Tibial nerve (tissue), 4 donors: ENCODE data around the gene EPHB3. TPM values are rescaled to one million over a fixed set of nuclear protein-coding genes. Genes with fewer than 3 reads are reported as not detected.

Experiments used
- DNase-seq, 2 donors: peaks; one replicate each; pipeline ENCODE4 v3.0.0-alpha.2; 2019; ENCODE audit warnings: low spot score in 2 of 2
- H3K27ac ChIP-seq, 4 donors: fragments of 200-600 bp; sonication (generic) in 3 of 4; one replicate each; pipeline ENCODE4 v1.5.1; 2017 to 2019; ENCODE audit warnings: mild to moderate bottlenecking in 1 of 4
- H3K27me3 ChIP-seq, 2 donors: fragments of 200-600 bp; sonication (generic) in 1 of 2; one replicate each; pipeline versions ENCODE4 v1.5.1 to v1.6.0; 2017 to 2019
- H3K36me3 ChIP-seq, 3 donors: fragments of 200-600 bp; sonication (generic); one replicate each; pipeline ENCODE4 v1.5.1; 2018 to 2019
- H3K4me1 ChIP-seq, 4 donors: fragments of 200-600 bp; sonication (generic) in 3 of 4; one replicate each; pipeline ENCODE4 v1.5.1; 2017 to 2019
- H3K4me3 ChIP-seq, 4 donors: fragments of 200-600 bp; sonication (generic) in 3 of 4; one replicate each; pipeline ENCODE4 v1.5.1; 2017 to 2019; ENCODE audit warnings: mild to moderate bottlenecking in 1 of 4, moderate library complexity in 1 of 4
- H3K9me3 ChIP-seq, 4 donors: fragments of 200-600 bp; sonication (generic) in 3 of 4; one replicate each; pipeline ENCODE4 v1.5.1; 2017 to 2019
- EP300 ChIP-seq, 2 donors: sonication (generic); formaldehyde crosslinking; IDR thresholded peaks; one replicate each; pipeline ENCODE4 v1.6.1; 2017; ENCODE audit warnings: antibody characterized with exemption in 2 of 2, mild to moderate bottlenecking in 1 of 2
- POLR2A ChIP-seq, 2 donors: fragments of 450-650 bp; IDR thresholded peaks; one replicate each; pipeline ENCODE4 v1.6.1; 2017; ENCODE audit warnings: antibody characterized with exemption in 2 of 2, mild to moderate bottlenecking in 2 of 2, moderate library complexity in 2 of 2
- WGBS, 2 donors: methylation state at CpG; one replicate each; pipeline ENCODE4 v1.1.5; 2018; 5-methylcytosine and 5-hydroxymethylcytosine counted together
- total RNA-seq, 4 donors: library from RNA; depleted of rRNA; stranded (reverse); fragments of >200 nt; gene quantifications; one replicate each; pipeline ENCODE4 v1.1.0, GENCODE V29; 2016
- TF ChIP-seq, protein P1 (sequence below), 5 experiments: fragments of 200-600 bp in 3 of 5; fragments of 450-650 bp in 2 of 5; sonication (generic) in 3 of 5; IDR thresholded peaks; one replicate each; pipeline ENCODE4 v1.5.1; 2016 to 2019; ENCODE audit warnings: antibody characterized with exemption in 5 of 5, mild to moderate bottlenecking in 3 of 5, moderate library complexity in 2 of 5

EPHB3 gene
- total RNA-seq, 4 donors from 2014 or later = 4.8 to 13.8 (median 5.9) TPM

DNA sequence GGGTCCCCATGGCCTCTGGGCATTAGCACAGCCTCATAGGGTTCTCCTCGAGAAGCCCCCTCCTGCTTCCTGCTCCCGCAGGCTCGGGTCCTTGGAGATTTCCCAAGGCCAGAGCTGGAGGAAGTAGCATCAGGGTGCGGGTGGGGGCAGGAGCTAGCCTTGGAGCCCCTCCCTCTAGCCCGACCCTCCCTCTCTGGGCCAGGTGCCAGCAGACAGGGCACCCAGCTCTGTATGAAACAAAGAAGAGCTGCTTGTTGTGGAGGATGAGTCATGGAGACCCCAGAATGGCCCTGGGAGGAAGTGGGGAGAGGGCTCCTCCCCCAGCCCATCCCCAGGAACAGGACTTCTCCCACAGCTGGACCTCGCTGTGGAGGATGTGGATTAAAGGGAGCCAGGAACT, 29.2 kb downstream of the EPHB3 start:
- Histone ChIP-seq H3K27ac (peak overlapping the region in 1 of 4 donors; percentile 48), H3K4me1 (peaks cover 0 to 72% (median 33%) of the 10 kb centered on the region in 4 donors), H3K4me3 (no peak overlapping the region), H3K36me3 (no peaks in the 10 kb centered on the region), H3K9me3 (no peaks in the 10 kb centered on the region), H3K27me3 (no peaks in the 10 kb centered on the region)
- no peak for TF ChIP-seq EP300 (IDR thresholded peaks at IDR 0.05)
- TF ChIP-seq, protein P1, sequence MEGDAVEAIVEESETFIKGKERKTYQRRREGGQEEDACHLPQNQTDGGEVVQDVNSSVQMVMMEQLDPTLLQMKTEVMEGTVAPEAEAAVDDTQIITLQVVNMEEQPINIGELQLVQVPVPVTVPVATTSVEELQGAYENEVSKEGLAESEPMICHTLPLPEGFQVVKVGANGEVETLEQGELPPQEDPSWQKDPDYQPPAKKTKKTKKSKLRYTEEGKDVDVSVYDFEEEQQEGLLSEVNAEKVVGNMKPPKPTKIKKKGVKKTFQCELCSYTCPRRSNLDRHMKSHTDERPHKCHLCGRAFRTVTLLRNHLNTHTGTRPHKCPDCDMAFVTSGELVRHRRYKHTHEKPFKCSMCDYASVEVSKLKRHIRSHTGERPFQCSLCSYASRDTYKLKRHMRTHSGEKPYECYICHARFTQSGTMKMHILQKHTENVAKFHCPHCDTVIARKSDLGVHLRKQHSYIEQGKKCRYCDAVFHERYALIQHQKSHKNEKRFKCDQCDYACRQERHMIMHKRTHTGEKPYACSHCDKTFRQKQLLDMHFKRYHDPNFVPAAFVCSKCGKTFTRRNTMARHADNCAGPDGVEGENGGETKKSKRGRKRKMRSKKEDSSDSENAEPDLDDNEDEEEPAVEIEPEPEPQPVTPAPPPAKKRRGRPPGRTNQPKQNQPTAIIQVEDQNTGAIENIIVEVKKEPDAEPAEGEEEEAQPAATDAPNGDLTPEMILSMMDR (IDR thresholded peaks at IDR 0.05) = no peak
- no peak for TF ChIP-seq POLR2A (IDR thresholded peaks at IDR 0.05)
- 20 to 25% methylated on average over 6 of the region's 6 CpGs for WGBS, 2 donors
- DNase-seq = no peak

DNA sequence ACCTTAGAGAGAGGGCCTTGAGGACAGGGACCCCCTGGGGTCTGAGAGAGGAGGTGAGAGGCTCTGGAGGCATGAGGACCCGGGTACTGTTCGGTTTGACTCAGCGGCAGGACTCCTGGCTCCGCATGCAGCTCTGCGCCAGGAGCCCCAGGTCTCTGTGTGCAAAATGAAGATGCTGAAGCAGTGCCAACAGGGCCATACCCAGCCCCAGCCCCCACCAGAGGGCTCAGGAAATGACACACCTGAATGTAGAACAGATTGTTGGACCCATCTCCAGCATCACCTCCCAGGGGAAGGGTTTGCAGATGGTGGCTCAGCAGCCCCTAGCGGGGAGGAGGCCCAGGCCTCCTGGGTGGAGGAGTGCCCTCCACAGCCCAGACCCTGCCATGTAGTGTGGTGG, 30.2 kb downstream of the EPHB3 start:
- Histone ChIP-seq H3K4me1 (peaks cover 0 to 78% (median 38%) of the 10 kb centered on the region in 4 donors), H3K4me3 (no peak overlapping the region), H3K27ac (peak overlapping the region in 2 of 4 donors; percentile 79 to 82), H3K9me3 (no peaks in the 10 kb centered on the region), H3K27me3 (no peaks in the 10 kb centered on the region), H3K36me3 (no peaks in the 10 kb centered on the region)
- TF ChIP-seq EP300 (IDR thresholded peaks at IDR 0.05) (no peak), POLR2A (IDR thresholded peaks at IDR 0.05) (no peak)
- TF ChIP-seq, protein P1 (IDR thresholded peaks at IDR 0.05) = no peak
- DNase-seq = no peak
- WGBS, 2 donors = 93% methylated on average over 5 of the region's 6 CpGs; no CpG with 5 or more reads in 1 of the 2 donors

DNA sequence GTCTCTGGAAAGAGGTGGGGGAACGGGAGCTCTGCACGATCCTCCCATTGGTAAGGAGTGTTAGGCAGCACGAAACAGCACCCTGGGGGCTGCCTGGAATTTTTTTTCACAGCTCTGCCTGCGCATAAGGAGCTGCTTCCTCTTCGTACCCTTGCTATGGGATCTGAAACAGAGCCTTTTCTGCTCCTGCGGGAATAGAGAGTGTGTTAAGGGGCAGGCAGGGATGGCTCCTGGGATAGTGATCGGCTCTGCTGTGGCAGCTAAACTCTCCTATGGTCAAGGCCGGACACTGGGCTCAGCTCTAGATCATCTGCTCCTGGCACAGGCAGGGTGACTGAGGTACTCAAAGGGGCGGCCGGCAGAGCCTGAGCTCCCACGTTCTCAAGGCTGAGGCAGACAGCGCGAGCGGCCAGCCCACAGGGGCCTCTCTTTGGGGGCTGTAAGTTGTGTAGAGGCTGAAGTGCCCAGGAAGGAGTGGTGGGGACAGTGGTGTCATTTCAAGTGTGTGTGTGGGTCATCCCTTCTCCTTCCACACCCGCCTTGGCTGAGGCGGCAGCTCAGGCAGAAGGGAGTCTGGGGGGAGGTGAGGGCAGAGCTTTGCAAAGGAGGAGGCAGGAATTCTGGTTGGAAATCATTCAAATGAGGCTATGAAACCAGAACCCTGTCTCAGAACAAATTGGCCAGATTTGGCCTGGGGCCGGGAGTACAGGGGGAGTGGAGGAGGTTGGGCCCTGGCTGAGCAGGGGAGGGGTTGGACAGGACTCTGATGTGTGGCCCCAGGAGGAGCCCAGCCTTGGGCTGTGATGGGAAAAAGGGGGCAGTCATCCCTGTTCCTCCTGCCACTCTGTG, 31.0 kb downstream of the EPHB3 start:
- peaks cover 0 to 79% (median 45%) of the 10 kb centered on the region in 4 donors for H3K4me1 ChIP-seq
- no peaks in the 10 kb centered on the region for H3K36me3 ChIP-seq
- WGBS, 2 donors = 35 to 38% methylated on average over 16 to 17 of the region's 17 CpGs
- H3K9me3 ChIP-seq = no peaks in the 10 kb centered on the region
- DNase-seq = no peak
- H3K27me3 ChIP-seq = no peaks in the 10 kb centered on the region
- peak overlapping the region in 3 of 4 donors; percentile 50 to 82 (median 79) for H3K27ac ChIP-seq
- TF ChIP-seq POLR2A (IDR thresholded peaks at IDR 0.05) = no peak
- TF ChIP-seq, protein P1 (IDR thresholded peaks at IDR 0.05) = no peak
- TF ChIP-seq EP300 (IDR thresholded peaks at IDR 0.05) = no peak
- no peak overlapping the region for H3K4me3 ChIP-seq

DNA sequence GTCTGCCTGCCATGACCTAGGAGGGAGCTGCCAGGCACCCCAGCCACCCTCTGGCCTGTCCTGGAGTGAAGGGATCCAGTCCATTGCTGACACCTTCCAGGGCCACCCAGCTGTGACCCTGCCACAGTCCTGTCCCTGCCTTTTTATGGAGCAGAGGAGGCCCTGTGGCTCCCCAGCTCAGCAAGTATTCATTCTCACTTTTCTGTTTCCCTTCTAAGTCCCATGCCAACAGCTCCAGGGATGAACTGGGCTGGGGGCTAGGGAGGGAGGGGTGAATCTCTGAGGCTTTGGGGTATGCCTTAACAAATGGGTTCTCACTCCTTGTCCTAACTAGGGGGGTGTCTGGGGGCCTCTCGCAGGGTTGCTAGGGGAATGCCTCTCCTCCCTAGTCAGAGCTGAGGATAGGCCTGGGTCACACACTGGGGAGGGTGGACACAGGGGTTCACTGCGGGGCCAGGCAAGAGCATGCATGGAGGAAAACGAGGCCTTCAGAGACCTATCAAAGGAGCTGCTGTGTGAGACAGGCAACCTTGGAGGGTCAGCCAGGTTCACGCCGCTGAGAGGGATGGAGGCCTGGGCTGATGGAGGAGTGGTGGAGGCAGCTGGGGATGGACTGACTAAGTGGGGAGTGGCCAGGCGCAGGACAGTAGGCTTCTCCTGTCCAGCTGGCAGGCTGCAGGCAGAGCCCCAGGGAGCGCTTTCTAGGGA, 31.8 kb downstream of the EPHB3 start:
- 31 to 38% methylated on average over 6 to 7 of the region's 7 CpGs for WGBS, 2 donors
- Histone ChIP-seq H3K9me3 (no peaks in the 10 kb centered on the region), H3K27me3 (no peaks in the 10 kb centered on the region), H3K4me1 (peaks cover 0 to 79% (median 52%) of the 10 kb centered on the region in 4 donors), H3K4me3 (no peak overlapping the region), H3K36me3 (no peaks in the 10 kb centered on the region), H3K27ac (peak overlapping the region in 3 of 4 donors; percentile 50 to 82 (median 79))
- DNase-seq = peak in 1 of 2 donors; percentile 35
- no peak for TF ChIP-seq EP300 (IDR thresholded peaks at IDR 0.05)
- TF ChIP-seq, protein P1 (IDR thresholded peaks at IDR 0.05) = no peak
- no peak for TF ChIP-seq POLR2A (IDR thresholded peaks at IDR 0.05)

DNA sequence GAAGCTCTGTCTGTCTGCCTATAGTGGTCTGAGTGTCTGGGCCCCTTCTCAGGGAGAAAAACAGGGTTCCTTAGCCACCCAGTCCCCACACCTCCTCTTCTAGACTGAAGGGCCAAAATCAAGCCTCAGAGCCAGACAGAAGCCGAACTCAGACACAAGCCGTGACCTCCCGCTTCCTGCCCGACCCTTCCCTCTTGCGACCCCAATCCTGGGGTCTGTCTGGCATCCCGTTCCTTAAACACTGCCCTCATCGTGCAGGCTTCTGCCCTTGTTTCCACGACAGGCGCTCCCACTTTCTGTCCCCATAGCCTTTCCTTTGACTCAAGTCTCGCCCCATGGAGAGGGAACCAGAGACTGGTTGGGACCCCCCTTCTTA, 32.3 kb downstream of the EPHB3 start:
- Histone ChIP-seq H3K9me3 (no peaks in the 10 kb centered on the region), H3K4me1 (peaks cover 0 to 83% (median 52%) of the 10 kb centered on the region in 4 donors), H3K36me3 (no peaks in the 10 kb centered on the region), H3K27ac (peak overlapping the region in 3 of 4 donors; percentile 50 to 82 (median 79)), H3K27me3 (no peaks in the 10 kb centered on the region), H3K4me3 (no peak overlapping the region)
- no peak for TF ChIP-seq POLR2A (IDR thresholded peaks at IDR 0.05)
- TF ChIP-seq EP300 (IDR thresholded peaks at IDR 0.05) = no peak
- TF ChIP-seq, protein P1 (IDR thresholded peaks at IDR 0.05) = no peak
- DNase-seq = no peak
- 51 to 57% methylated on average over 10 of the region's 10 CpGs for whole genome bisulfite sequencing, 2 donors
